Thoracic aorta (tissue), 2 donors: Measurements from ENCODE around the gene MED28. TPM values are rescaled to one million over a fixed set of nuclear protein-coding genes. Genes with fewer than 3 reads are reported as not detected.
"Not testable (repeated sequence)": the region's sequence is repeated elsewhere in the genome, so short reads cannot be mapped to it uniquely, and the experiment has no call there.

Source experiments
- ATAC-seq: fragments of 150-250 bp; one replicate; pipeline ENCODE4 v1.8.0; 2017; ENCODE audit warnings: low read depth; ENCODE audit not compliant: insufficient number of reproducible peaks, low FRiP score
- DNase-seq: peaks from one replicate; pipeline ENCODE4 v3.0.0-alpha.2; 2020; ENCODE audit warnings: low spot score
- H3K27ac ChIP-seq, 2 donors: fragments of 200-600 bp; sonication (generic); 1 replicate in 1 of 2; 2 replicates in 1 of 2; pipeline ENCODE4 v1.5.1; 2016; ENCODE audit warnings: mild to moderate bottlenecking in 2 of 2, moderate library complexity in 2 of 2
- H3K27me3 ChIP-seq: fragments of 200-600 bp; sonication (generic); replicated peaks from 2 replicates; pipeline ENCODE4 v1.6.0; 2016; ENCODE audit warnings: mild to moderate bottlenecking; ENCODE audit not compliant: insufficient read depth
- H3K36me3 ChIP-seq: fragments of 200-600 bp; sonication (generic); one replicate; pipeline ENCODE4 v1.5.1; 2016
- H3K4me1 ChIP-seq, 2 donors: fragments of 200-600 bp; sonication (generic); 1 replicate in 1 of 2; 2 replicates in 1 of 2; pipeline versions ENCODE4 v1.5.1 to v1.6.0; 2016; ENCODE audit warnings: low read depth in 2 of 2, mild to moderate bottlenecking in 1 of 2; ENCODE audit not compliant: control insufficient read depth in 1 of 2
- H3K4me3 ChIP-seq: fragments of 200-600 bp; sonication (generic); 2 replicates; pipeline ENCODE4 v1.5.1; 2016; ENCODE audit warnings: mild to moderate bottlenecking
- H3K9me3 ChIP-seq: fragments of 200-600 bp; sonication (generic); 2 replicates; pipeline ENCODE4 v1.5.1; 2016
- total RNA-seq, 2 donors: library from RNA; depleted of rRNA; stranded (reverse); fragments of >200 nt; gene quantifications; one replicate each; pipeline versions ENCODE4 v1.1.0 to v1.2.3, GENCODE V29; 2016
- TF ChIP-seq, protein P1 (sequence below): fragments of 200-600 bp; sonication (generic); IDR thresholded peaks from one replicate; pipeline ENCODE4 v1.5.1; 2019; ENCODE audit warnings: antibody characterized with exemption

The MED28 gene
- total RNA-seq, 2 donors from 2014 or later: 14.5 to 22.8 TPM

DNA sequence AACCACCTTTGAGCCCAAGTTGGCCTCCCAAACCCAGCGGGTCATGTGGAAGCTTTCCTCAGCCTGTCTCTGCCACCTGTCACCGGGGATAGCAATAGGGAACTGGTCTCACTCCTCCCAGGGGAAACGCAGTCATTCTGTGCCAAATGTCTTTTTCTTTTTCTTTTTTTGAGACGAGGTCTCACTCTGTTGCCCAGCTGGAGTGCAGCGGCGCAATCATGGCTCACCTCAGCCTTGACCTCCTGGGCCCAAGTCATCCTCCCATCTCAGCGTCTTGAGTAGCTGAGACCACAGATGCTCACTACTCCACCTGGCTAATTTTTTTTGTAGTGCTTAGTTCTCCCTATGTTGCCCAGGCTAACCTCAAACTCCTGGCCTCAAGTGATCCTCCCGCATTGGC is 40.3 kb downstream of the MED28 start:
- Histone ChIP-seq H3K4me3 (no peak overlapping the region), H3K36me3 (no peaks in the 10 kb centered on the region), H3K27ac (no peak overlapping the region), H3K4me1 (no peaks in the 10 kb centered on the region), H3K27me3 (no peaks in the 10 kb centered on the region), H3K9me3 (no peaks in the 10 kb centered on the region)
- ATAC-seq (peak; percentile 20), DNase-seq (no peak)
- TF ChIP-seq, protein P1, sequence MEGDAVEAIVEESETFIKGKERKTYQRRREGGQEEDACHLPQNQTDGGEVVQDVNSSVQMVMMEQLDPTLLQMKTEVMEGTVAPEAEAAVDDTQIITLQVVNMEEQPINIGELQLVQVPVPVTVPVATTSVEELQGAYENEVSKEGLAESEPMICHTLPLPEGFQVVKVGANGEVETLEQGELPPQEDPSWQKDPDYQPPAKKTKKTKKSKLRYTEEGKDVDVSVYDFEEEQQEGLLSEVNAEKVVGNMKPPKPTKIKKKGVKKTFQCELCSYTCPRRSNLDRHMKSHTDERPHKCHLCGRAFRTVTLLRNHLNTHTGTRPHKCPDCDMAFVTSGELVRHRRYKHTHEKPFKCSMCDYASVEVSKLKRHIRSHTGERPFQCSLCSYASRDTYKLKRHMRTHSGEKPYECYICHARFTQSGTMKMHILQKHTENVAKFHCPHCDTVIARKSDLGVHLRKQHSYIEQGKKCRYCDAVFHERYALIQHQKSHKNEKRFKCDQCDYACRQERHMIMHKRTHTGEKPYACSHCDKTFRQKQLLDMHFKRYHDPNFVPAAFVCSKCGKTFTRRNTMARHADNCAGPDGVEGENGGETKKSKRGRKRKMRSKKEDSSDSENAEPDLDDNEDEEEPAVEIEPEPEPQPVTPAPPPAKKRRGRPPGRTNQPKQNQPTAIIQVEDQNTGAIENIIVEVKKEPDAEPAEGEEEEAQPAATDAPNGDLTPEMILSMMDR: no peak

GRCh38 chr4:17657090-17657489 is 42.6 kb downstream of the MED28 start:
- no peak for DNase-seq
- ATAC-seq: no peak
- Histone ChIP-seq H3K4me3 (no peak overlapping the region), H3K36me3 (no peaks in the 10 kb centered on the region), H3K9me3 (no peaks in the 10 kb centered on the region), H3K27me3 (no peaks in the 10 kb centered on the region), H3K27ac (no peak overlapping the region), H3K4me1 (no peaks in the 10 kb centered on the region)
- TF ChIP-seq, protein P1: no peak

DNA sequence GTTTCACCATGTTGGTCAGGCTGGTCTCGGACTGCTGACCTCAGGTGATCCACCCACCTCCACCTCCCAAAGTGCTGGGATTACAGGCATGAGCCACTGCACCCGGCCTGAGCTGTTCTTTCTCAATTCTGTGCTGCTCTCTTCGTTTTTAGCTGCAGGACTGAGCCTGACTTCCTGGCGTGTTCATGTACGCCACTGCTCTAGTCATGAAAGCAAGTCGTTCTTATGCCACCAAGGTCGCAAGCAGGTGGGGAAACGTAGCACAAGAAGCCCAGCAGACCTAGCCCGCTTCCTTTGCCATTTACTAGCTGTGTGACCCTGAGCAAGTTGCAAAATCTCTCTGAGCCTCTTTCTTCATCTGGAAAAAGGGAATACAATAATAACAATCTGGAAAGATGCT is 43.4 kb downstream of the MED28 start:
- no peak for ATAC-seq
- DNase-seq: no peak
- no peaks in the 10 kb centered on the region for H3K36me3 ChIP-seq

GRCh38 chr4:17659196-17659595 is 44.8 kb downstream of the MED28 start:
- H3K4me1 ChIP-seq, H3K27ac ChIP-seq, H3K27me3 ChIP-seq, ATAC-seq, H3K9me3 ChIP-seq, H3K36me3 ChIP-seq, H3K4me3 ChIP-seq, DNase-seq: not testable (repeated sequence)

More for the DNA sequence above, 43.4 kb downstream of the MED28 start:
- H3K27me3 ChIP-seq: no peaks in the 10 kb centered on the region
- no peaks in the 10 kb centered on the region for H3K9me3 ChIP-seq
- TF ChIP-seq, protein P1: no peak
- no peak overlapping the region for H3K27ac ChIP-seq
- no peak overlapping the region for H3K4me3 ChIP-seq
- no peaks in the 10 kb centered on the region for H3K4me1 ChIP-seq

- H3K4me1 ChIP-seq: no peaks in the 10 kb centered on the region
- DNase-seq (no peak), ATAC-seq (no peak)
- H3K27ac ChIP-seq: no peak overlapping the region
- no peaks in the 10 kb centered on the region for H3K36me3 ChIP-seq
- no peaks in the 10 kb centered on the region for H3K9me3 ChIP-seq
- no peaks in the 10 kb centered on the region for H3K27me3 ChIP-seq
- TF ChIP-seq, protein P1: no peak
- no peak overlapping the region for H3K4me3 ChIP-seq
These were observed 48.3 kb downstream of the MED28 start for GRCh38 chr4:17662694-17663093.

DNA sequence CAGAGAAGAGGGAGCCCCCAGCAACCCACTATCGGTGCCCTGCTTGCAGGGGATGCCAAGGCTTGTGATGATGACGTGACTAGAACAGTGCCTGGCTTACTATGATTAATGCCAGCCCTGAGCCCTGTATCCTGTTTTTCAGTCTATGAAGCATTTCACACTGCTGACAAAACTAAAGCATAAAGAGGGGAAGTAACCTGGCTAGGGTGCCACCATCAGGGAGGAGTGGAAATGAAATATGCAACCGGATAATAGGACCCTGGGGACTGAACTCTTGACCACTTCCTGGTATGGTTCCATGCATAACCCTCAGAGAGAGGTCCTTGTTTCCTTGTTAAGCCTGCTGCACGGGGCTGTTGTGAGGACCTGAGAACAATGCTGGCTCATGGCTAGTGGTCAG is 50.3 kb downstream of the MED28 start:
- H3K36me3 ChIP-seq: no peaks in the 10 kb centered on the region
- ATAC-seq (no peak), DNase-seq (no peak)

More for the DNA sequence above, 50.3 kb downstream of the MED28 start:
- Histone ChIP-seq H3K4me1 (no peaks in the 10 kb centered on the region), H3K9me3 (no peaks in the 10 kb centered on the region), H3K4me3 (no peak overlapping the region), H3K27me3 (no peaks in the 10 kb centered on the region), H3K27ac (no peak overlapping the region)
- TF ChIP-seq, protein P1: no peak
